ENCODE measurements around the gene SPATA32.

DNA sequence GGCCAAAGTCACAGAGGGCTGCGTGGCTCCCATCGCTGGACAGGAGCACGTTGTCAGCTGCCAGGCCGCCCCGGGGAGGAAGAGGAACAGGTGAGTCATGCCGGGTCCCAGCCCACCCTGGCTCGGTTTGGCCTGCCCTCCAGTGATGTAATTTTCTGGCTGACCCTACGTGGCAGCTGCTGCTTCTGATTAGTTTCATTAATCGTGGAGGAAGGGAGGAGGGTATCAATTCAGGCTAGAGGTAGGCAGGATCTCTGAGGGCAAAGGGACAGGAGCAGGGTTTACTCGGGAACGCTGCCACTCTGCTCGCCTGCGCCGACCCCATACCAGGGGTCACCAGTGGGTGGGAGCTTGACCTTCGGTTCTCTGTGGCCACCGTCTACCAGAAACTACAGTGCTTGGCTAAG, 11.7 kb upstream of the SPATA32 start:
- TF ChIP-seq, protein P1, sequence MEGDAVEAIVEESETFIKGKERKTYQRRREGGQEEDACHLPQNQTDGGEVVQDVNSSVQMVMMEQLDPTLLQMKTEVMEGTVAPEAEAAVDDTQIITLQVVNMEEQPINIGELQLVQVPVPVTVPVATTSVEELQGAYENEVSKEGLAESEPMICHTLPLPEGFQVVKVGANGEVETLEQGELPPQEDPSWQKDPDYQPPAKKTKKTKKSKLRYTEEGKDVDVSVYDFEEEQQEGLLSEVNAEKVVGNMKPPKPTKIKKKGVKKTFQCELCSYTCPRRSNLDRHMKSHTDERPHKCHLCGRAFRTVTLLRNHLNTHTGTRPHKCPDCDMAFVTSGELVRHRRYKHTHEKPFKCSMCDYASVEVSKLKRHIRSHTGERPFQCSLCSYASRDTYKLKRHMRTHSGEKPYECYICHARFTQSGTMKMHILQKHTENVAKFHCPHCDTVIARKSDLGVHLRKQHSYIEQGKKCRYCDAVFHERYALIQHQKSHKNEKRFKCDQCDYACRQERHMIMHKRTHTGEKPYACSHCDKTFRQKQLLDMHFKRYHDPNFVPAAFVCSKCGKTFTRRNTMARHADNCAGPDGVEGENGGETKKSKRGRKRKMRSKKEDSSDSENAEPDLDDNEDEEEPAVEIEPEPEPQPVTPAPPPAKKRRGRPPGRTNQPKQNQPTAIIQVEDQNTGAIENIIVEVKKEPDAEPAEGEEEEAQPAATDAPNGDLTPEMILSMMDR (conservative IDR thresholded peaks at IDR 0.05): no peak
- TF ChIP-seq EZH2 (IDR thresholded peaks at IDR 0.05; ENCODE audit: low read depth): no peak

All from PC-9 (cell line).